Activated T-cell treated with anti-CD3 and anti-CD28 coated beads, Interleukin-2, amount 50 U/mL, for 24 hours (primary cell): ENCODE results near the gene TWF1.
"Not testable (repeated sequence)": the region's sequence is repeated elsewhere in the genome, so short reads cannot be mapped to it uniquely, and the experiment has no call there.

Experiments
- DNase-seq: peaks from one replicate; pipeline ENCODE4 v3.0.0-alpha.2; 2020
- H3K27ac Mint-ChIP-seq: 2 replicates; pipeline ENCODE4 v1.8.0; 2020; ENCODE audit warnings: mild to moderate bottlenecking, mixed read lengths
- H3K27me3 Mint-ChIP-seq: 2 replicates; pipeline ENCODE4 v1.8.0; 2020; ENCODE audit warnings: mixed read lengths
- H3K36me3 Mint-ChIP-seq: 2 replicates; pipeline ENCODE4 v1.8.0; 2020; ENCODE audit warnings: low read depth, mixed read lengths
- H3K4me1 Mint-ChIP-seq: 2 replicates; pipeline ENCODE4 v1.8.0; 2020; ENCODE audit warnings: low read depth, mixed read lengths
- H3K4me3 Mint-ChIP-seq: 2 replicates; pipeline ENCODE4 v1.8.0; 2020; ENCODE audit warnings: mild to moderate bottlenecking, moderate library complexity, mixed read lengths
- H3K9me3 Mint-ChIP-seq: 2 replicates; pipeline ENCODE4 v1.8.0; 2020; ENCODE audit warnings: mixed read lengths

Gene TWF1

DNA sequence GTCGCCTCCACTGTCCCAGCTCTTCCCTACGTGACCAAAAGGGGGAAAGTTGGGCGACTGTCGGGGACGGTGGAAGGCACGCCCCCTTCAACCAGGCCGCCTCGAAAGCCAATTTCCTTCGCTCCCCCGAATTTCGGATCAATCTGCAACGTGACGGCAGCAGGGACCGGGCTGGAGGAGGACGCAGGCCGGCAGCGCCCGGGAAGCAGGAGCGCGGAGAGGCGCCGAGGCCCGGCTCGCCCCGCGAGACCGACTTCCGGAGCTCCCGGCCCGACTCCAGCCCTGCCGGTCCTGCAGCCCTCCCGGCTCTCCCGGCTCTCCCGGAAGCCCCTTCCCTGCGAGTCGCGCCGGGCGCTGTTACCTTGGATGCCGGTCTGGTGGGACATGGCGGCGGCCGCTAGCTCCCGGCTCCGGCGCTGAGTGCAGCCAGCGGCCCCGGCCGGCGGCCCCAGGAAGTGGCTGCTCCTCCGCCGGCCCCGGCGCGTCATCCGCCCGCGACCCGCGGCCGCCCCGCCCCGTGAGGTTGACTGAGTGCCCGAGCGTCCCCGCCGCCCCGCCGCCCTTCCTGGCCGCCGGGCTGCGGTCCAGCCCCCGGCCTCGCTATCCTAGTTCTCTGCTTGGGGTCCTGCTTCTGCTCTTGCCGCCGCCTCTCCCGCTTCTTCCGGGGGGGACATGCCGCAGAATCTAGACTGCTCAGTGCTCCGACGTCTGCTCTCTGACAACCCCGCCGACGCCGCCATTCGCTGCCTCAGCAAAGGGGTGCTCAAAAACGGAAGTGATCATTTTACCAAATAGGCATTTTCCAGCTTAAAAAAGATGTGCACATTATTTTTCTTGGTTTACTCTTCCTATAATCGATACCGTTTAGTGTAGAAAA lies at the start of gene TWF1:
TWF1 (minus strand) TSS at position 458 of the 877 bp plus-strand sequence; CDS start at position 386, 72 bp downstream.
- Mint-ChIP-seq H3K9me3 (no peaks in the 10 kb centered on the region), H3K27ac (peak within 1 kb of the TSS; percentile 100), H3K4me3 (peak within 1 kb of the TSS; percentile 99), H3K4me1 (peaks cover 35% of the 10 kb centered on the region), H3K36me3 (peaks cover 39% of the 10 kb centered on the region), H3K27me3 (no peaks in the 10 kb centered on the region)
- DNase-seq = peak; percentile 95

GRCh38 chr12:43852744-43853143 lies 46.6 kb upstream of the TWF1 start:
- Mint-ChIP-seq H3K27me3 (no peaks in the 10 kb centered on the region), H3K4me1 (peaks cover 3% of the 10 kb centered on the region), H3K4me3 (no peak overlapping the region), H3K36me3 (peaks cover 2% of the 10 kb centered on the region), H3K27ac (no peak overlapping the region), H3K9me3 (peaks cover 2% of the 10 kb centered on the region)
- no peak for DNase-seq

DNA sequence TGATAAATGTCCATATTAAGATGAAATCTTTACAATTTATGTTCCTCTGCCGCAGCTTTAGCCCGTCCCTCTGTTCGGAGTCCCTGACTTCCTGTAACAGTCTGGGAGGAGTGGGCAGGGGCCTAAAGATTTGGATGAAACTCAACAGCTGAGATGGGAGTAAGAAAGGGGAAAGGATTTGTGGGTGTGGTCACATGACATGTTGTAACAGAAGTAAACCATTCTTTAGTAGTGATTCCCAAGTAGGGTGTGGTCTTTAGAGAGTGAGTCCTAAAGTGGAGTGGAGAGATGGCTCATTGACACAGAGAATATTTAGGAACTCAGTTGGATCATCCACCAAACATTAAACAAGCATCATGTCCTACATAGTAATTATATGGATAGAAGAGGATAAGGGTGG lies 42.7 kb upstream of the TWF1 start:
- Mint-ChIP-seq H3K9me3 (peaks cover 6% of the 10 kb centered on the region), H3K27ac (no peak overlapping the region)

GRCh38 chr12:43848226-43848507 lies 42.0 kb upstream of the TWF1 start:
- H3K4me1 Mint-ChIP-seq = peaks cover 8% of the 10 kb centered on the region
- no peak overlapping the region for H3K27ac Mint-ChIP-seq
- no peak for DNase-seq
- H3K9me3 Mint-ChIP-seq = peaks cover 6% of the 10 kb centered on the region
- peaks cover 26% of the 10 kb centered on the region for H3K36me3 Mint-ChIP-seq
- no peaks in the 10 kb centered on the region for H3K27me3 Mint-ChIP-seq
- H3K4me3 Mint-ChIP-seq = no peak overlapping the region

More for the DNA sequence above, 42.7 kb upstream of the TWF1 start:
- Mint-ChIP-seq H3K4me1 (peaks cover 8% of the 10 kb centered on the region), H3K36me3 (peaks cover 26% of the 10 kb centered on the region), H3K4me3 (no peak overlapping the region), H3K27me3 (no peaks in the 10 kb centered on the region)
- DNase-seq = no peak

DNA sequence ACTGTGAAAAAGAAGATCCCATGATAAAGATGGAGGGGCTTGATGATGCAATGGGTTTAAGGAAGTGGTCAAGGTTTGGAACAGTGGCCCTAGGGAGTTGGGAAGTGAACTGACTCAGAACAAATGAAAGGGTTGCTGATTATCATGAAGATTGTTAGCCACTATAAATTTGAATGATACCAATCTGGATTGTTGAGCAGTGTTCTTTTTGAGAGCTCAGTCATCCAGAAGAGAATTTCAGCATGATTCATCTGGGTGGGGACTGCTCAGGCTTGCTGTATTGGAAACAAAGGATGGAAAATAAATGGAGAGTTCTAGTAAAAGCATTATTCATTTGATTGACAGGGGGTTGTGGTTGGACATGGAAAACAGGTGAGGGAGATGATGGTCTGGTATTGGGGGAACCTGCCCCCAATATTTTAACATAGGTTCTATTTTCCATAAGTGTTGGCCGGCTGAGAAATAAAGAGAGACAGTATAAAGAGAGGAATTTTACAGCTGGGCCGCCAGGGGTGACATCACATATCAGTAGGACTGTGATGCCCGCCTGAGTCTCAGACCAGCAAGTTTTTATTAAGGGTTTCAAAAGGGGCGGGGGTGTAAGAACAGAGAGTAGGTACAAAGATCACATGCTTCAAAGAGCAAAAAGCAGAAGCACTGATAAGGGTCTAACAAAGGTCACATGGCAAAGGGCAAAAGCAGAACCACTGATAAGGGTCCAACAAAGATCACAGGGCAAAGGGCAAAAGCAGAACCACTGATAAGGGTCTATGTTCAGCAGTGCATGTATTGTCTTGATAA lies 41.5 kb upstream of the TWF1 start:
- not testable (repeated sequence) for DNase-seq

GRCh38 chr12:43842259-43842658 lies 36.1 kb upstream of the TWF1 start:
- Mint-ChIP-seq H3K4me3 (no peak overlapping the region), H3K36me3 (peaks cover 19% of the 10 kb centered on the region), H3K27me3 (no peaks in the 10 kb centered on the region), H3K9me3 (no peaks in the 10 kb centered on the region), H3K27ac (no peak overlapping the region), H3K4me1 (peaks cover 18% of the 10 kb centered on the region)
- no peak for DNase-seq

More for the DNA sequence above, 41.5 kb upstream of the TWF1 start:
- not testable (repeated sequence) for H3K4me1 Mint-ChIP-seq, H3K27me3 Mint-ChIP-seq, H3K9me3 Mint-ChIP-seq, H3K27ac Mint-ChIP-seq, H3K4me3 Mint-ChIP-seq
- peaks cover 26% of the 10 kb centered on the region for H3K36me3 Mint-ChIP-seq

DNA sequence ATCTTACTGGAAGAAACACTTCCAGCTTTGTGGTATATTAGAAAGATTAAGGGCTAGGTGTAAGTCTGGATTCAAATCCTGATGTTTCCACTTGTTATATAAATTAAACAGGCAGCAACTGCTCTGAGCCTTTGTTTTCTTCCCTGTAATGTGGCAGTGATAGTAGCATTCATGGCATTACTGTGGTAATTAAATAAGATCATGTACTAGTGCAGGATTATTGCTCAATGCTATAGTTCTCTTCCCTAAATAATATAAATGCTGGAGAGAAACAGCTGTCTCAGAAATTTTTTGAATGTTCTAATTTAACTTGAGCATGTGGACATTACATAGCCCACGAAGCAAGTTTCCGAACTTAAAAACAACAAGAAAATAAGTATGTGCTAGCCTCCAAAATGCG lies 35.1 kb upstream of the TWF1 start:
- Mint-ChIP-seq H3K27ac (no peak overlapping the region), H3K4me3 (no peak overlapping the region), H3K4me1 (peaks cover 23% of the 10 kb centered on the region), H3K36me3 (peaks cover 11% of the 10 kb centered on the region), H3K27me3 (no peaks in the 10 kb centered on the region), H3K9me3 (no peaks in the 10 kb centered on the region)
- no peak for DNase-seq

GRCh38 chr12:43840338-43840737 lies 34.2 kb upstream of the TWF1 start:
- peaks cover 4% of the 10 kb centered on the region for H3K36me3 Mint-ChIP-seq
- H3K27ac Mint-ChIP-seq = no peak overlapping the region
- H3K4me1 Mint-ChIP-seq = peaks cover 25% of the 10 kb centered on the region
- no peaks in the 10 kb centered on the region for H3K27me3 Mint-ChIP-seq
- no peak for DNase-seq
- no peak overlapping the region for H3K4me3 Mint-ChIP-seq
- no peaks in the 10 kb centered on the region for H3K9me3 Mint-ChIP-seq

DNA sequence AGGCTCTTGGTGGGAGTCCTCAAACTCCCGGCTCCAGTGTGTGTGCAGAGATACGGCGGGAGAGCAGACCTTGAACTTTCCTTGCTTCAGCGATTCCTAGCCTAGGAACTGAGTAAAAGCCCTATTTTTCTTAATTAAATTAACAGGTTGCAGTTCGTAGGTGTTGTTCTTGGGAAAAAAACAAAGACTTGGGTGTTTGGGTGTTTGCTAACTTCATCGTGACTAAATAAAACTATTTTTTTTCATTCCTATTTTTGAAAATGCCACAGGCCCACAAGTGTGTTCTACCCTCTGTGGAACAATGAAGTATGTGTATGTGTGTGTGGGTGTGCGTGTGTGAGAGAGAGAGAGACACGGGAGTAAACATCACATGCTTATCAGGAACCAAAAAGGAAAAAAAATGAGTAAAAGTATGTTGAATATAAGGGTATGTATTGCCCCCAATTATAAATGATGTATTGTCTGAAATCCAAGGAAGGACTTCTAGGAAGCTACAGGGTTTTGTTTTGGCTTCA lies 30.4 kb upstream of the TWF1 start:
- H3K36me3 Mint-ChIP-seq = no peaks in the 10 kb centered on the region
- no peak for DNase-seq
- no peaks in the 10 kb centered on the region for H3K27me3 Mint-ChIP-seq
- peak overlapping the region; percentile 75 for H3K4me3 Mint-ChIP-seq
- H3K27ac Mint-ChIP-seq = peak overlapping the region; percentile 61
- H3K4me1 Mint-ChIP-seq = peaks cover 51% of the 10 kb centered on the region
- H3K9me3 Mint-ChIP-seq = no peaks in the 10 kb centered on the region

DNA sequence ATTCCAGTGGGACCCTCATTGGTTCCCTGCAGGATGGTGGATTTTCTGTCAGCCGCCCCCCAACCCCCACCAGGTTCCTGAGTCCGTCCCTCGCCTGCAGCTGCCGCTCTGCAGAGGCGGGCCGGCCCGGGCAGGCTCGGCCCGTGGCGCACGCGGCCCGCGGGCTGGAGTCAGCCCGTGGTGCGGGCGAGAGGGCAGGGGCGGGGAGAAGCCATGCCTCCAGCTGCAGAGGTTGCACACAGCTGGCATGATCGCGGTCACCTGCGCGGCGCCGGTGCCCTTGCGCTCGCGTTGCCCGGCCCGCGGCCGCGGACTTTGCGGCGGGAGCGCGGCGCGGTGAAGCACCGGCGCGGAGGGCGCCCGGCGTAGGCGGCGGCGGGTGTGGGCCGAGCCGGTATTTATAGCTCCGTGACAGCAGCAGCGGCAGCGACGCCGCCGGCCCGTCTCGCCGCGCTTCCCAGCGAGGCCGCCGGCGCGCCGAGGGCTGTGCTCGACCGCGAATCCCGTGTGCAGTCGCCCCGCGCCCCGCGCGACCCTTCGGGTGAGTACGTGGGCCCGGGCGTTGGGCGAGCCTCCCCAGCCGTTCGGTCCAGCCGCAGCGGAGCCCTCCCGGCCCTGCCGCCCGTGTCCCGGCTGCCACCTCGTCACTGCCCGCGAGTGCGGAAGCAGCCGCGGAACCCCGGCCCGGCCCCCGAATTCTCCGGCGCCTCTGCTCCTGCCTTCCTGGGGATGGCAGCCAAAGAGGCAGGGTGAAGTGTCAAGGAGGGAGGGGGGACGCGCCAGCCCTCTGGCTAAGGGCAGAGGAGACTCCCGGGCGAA lies 29.7 kb upstream of the TWF1 start, which contains the start of gene TMEM117:
TMEM117 (plus strand) TSS at position 426 of the 819 bp plus-strand sequence.
- DNase-seq = peak; percentile 80
- Mint-ChIP-seq H3K4me3 (peak within 1 kb of the TSS; percentile 75), H3K36me3 (no peaks in the 10 kb centered on the region), H3K27ac (peak within 1 kb of the TSS; percentile 84), H3K9me3 (no peaks in the 10 kb centered on the region), H3K27me3 (no peaks in the 10 kb centered on the region), H3K4me1 (peaks cover 55% of the 10 kb centered on the region)

- peaks cover 55% of the 10 kb centered on the region for H3K4me1 Mint-ChIP-seq
- DNase-seq = no peak
- no peaks in the 10 kb centered on the region for H3K36me3 Mint-ChIP-seq
- H3K9me3 Mint-ChIP-seq = no peaks in the 10 kb centered on the region
- H3K27me3 Mint-ChIP-seq = no peaks in the 10 kb centered on the region
- H3K27ac Mint-ChIP-seq = peak overlapping the region; percentile 84
- H3K4me3 Mint-ChIP-seq = peak overlapping the region; percentile 75
Measured at GRCh38 chr12:43835264-43835655, 29.1 kb upstream of the TWF1 start.

- H3K4me3 Mint-ChIP-seq = no peak overlapping the region
- no peak for DNase-seq
Measured at GRCh38 chr12:43832463-43833168, 26.5 kb upstream of the TWF1 start.

DNA sequence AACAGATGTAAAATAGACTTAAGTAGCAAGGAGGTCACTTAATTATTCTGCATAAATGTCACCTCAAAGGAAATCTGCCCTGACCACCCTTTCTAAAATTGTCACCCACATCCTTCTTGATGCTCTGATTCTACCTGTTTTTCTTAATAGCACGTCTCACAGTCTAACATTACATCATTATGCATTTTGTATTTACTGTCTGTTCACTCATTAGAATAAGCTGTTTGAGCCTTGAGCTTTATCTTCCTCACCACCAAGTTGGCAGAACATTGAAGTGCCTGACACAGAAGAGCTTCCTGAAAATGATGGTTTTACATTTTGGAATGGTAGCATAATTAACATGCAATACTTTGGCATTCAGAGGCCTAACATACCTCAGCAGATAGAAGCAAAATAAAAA lies 21.0 kb upstream of the TWF1 start:
- Mint-ChIP-seq H3K36me3 (no peaks in the 10 kb centered on the region), H3K27me3 (no peaks in the 10 kb centered on the region), H3K4me3 (no peak overlapping the region), H3K27ac (no peak overlapping the region), H3K4me1 (peaks cover 9% of the 10 kb centered on the region), H3K9me3 (no peaks in the 10 kb centered on the region)
- no peak for DNase-seq

More at GRCh38 chr12:43832463-43833168, 26.5 kb upstream of the TWF1 start:
- Mint-ChIP-seq H3K27ac (no peak overlapping the region), H3K9me3 (no peaks in the 10 kb centered on the region), H3K36me3 (no peaks in the 10 kb centered on the region), H3K27me3 (no peaks in the 10 kb centered on the region), H3K4me1 (peaks cover 41% of the 10 kb centered on the region)

GRCh38 chr12:43826681-43827080 lies 20.6 kb upstream of the TWF1 start:
- no peak overlapping the region for H3K27ac Mint-ChIP-seq
- no peaks in the 10 kb centered on the region for H3K36me3 Mint-ChIP-seq
- H3K27me3 Mint-ChIP-seq = no peaks in the 10 kb centered on the region
- H3K9me3 Mint-ChIP-seq = no peaks in the 10 kb centered on the region
- no peak overlapping the region for H3K4me3 Mint-ChIP-seq
- peaks cover 5% of the 10 kb centered on the region for H3K4me1 Mint-ChIP-seq
- no peak for DNase-seq
